ENCODE data around the gene AFDN.

The AFDN gene

GRCh38 chr6:167833396-167833763 lies 6.7 kb downstream of the AFDN start:
- DNase-seq = no peak
- in situ Hi-C loops (cut with HindIII; ENCODE audit: low pct_ligation_motif_present, low pct_unique_long_range_greater_than_20kb, low sequenced_read_pairs) = no loop called here

- DNase-seq = no peak
- in situ Hi-C loops (cut with HindIII; ENCODE audit: low pct_ligation_motif_present, low pct_unique_long_range_greater_than_20kb, low sequenced_read_pairs) = no loop called here
Measured at GRCh38 chr6:167835260-167835659, 8.5 kb downstream of the AFDN start.

- no peak for DNase-seq
- in situ Hi-C loops (cut with HindIII; ENCODE audit: low pct_ligation_motif_present, low pct_unique_long_range_greater_than_20kb, low sequenced_read_pairs) = no loop called here
Measured at GRCh38 chr6:167836721-167837120, 10.0 kb downstream of the AFDN start.

- in situ Hi-C loops (cut with HindIII; ENCODE audit: low pct_ligation_motif_present, low pct_unique_long_range_greater_than_20kb, low sequenced_read_pairs) = no loop called here
- DNase-seq = no peak
Measured at GRCh38 chr6:167838207-167838748, 11.6 kb downstream of the AFDN start.

GRCh38 chr6:167839343-167839742 lies 12.6 kb downstream of the AFDN start:
- DNase-seq = no peak
- in situ Hi-C loops (cut with HindIII; ENCODE audit: low pct_ligation_motif_present, low pct_unique_long_range_greater_than_20kb, low sequenced_read_pairs) = no loop called here

- in situ Hi-C loops (cut with HindIII; ENCODE audit: low pct_ligation_motif_present, low pct_unique_long_range_greater_than_20kb, low sequenced_read_pairs) = no loop called here
- DNase-seq = no peak
Measured at GRCh38 chr6:167839755-167840154, 13.0 kb downstream of the AFDN start.

- DNase-seq = no peak
- in situ Hi-C loops (cut with HindIII; ENCODE audit: low pct_ligation_motif_present, low pct_unique_long_range_greater_than_20kb, low sequenced_read_pairs) = no loop called here
Measured at GRCh38 chr6:167840160-167840525, 13.4 kb downstream of the AFDN start.

GRCh38 chr6:167840526-167841179 lies 13.9 kb downstream of the AFDN start:
- in situ Hi-C loops (cut with HindIII; ENCODE audit: low pct_ligation_motif_present, low pct_unique_long_range_greater_than_20kb, low sequenced_read_pairs) = no loop called here
- DNase-seq = no peak

- in situ Hi-C loops (cut with HindIII; ENCODE audit: low pct_ligation_motif_present, low pct_unique_long_range_greater_than_20kb, low sequenced_read_pairs) = no loop called here
- no peak for DNase-seq
Measured at GRCh38 chr6:167841981-167842380, 15.3 kb downstream of the AFDN start.

GRCh38 chr6:167842457-167842856 lies 15.7 kb downstream of the AFDN start:
- DNase-seq = no peak
- in situ Hi-C loops (cut with HindIII; ENCODE audit: low pct_ligation_motif_present, low pct_unique_long_range_greater_than_20kb, low sequenced_read_pairs) = no loop called here

GRCh38 chr6:167843023-167843422 lies 16.3 kb downstream of the AFDN start:
- in situ Hi-C loops (cut with HindIII; ENCODE audit: low pct_ligation_motif_present, low pct_unique_long_range_greater_than_20kb, low sequenced_read_pairs) = no loop called here
- no peak for DNase-seq

- DNase-seq = no peak
- in situ Hi-C loops (cut with HindIII; ENCODE audit: low pct_ligation_motif_present, low pct_unique_long_range_greater_than_20kb, low sequenced_read_pairs) = no loop called here
Measured at GRCh38 chr6:167845856-167846255, 19.1 kb downstream of the AFDN start.

GRCh38 chr6:167846997-167847606 lies 20.4 kb downstream of the AFDN start:
- DNase-seq = no peak
- in situ Hi-C loops (cut with HindIII; ENCODE audit: low pct_ligation_motif_present, low pct_unique_long_range_greater_than_20kb, low sequenced_read_pairs) = no loop called here

GRCh38 chr6:167847936-167848335 lies 21.2 kb downstream of the AFDN start:
- in situ Hi-C loops (cut with HindIII; ENCODE audit: low pct_ligation_motif_present, low pct_unique_long_range_greater_than_20kb, low sequenced_read_pairs) = no loop called here
- DNase-seq = no peak

- in situ Hi-C loops (cut with HindIII; ENCODE audit: low pct_ligation_motif_present, low pct_unique_long_range_greater_than_20kb, low sequenced_read_pairs) = no loop called here
Measured at GRCh38 chr6:167848783-167849182, 22.1 kb downstream of the AFDN start.

GRCh38 chr6:167849846-167850459 lies 23.2 kb downstream of the AFDN start:
- DNase-seq = peak; percentile 85
- in situ Hi-C loops (cut with HindIII; ENCODE audit: low pct_ligation_motif_present, low pct_unique_long_range_greater_than_20kb, low sequenced_read_pairs) = no loop called here

More at GRCh38 chr6:167848783-167849182, 22.1 kb downstream of the AFDN start:
- no peak for DNase-seq

GRCh38 chr6:167850782-167851181 lies 24.1 kb downstream of the AFDN start:
- no peak for DNase-seq
- in situ Hi-C loops (cut with HindIII; ENCODE audit: low pct_ligation_motif_present, low pct_unique_long_range_greater_than_20kb, low sequenced_read_pairs) = no loop called here

GRCh38 chr6:167851370-167851952 lies 24.8 kb downstream of the AFDN start:
- DNase-seq = no peak
- in situ Hi-C loops (cut with HindIII; ENCODE audit: low pct_ligation_motif_present, low pct_unique_long_range_greater_than_20kb, low sequenced_read_pairs) = no loop called here

GRCh38 chr6:167855825-167856425 lies 29.2 kb downstream of the AFDN start:
- DNase-seq = peak; percentile 71
- in situ Hi-C loops (cut with HindIII; ENCODE audit: low pct_ligation_motif_present, low pct_unique_long_range_greater_than_20kb, low sequenced_read_pairs) = no loop called here

Data from ACHN (cell line).